Brain microvascular endothelial cell (primary cell): ENCODE measurements around the gene CHTF18.

Experiments used
- DNase-seq: peaks from one replicate; pipeline ENCODE4 v3.0.0-alpha.2; 2020
- H3K27ac ChIP-seq: fragments of 250-450 bp; sonication (Bioruptor Pico); 2 replicates; pipeline ENCODE4 v1.5.1; 2020; ENCODE audit warnings: mild to moderate bottlenecking, moderate library complexity
- H3K27me3 ChIP-seq: fragments of 250-450 bp; sonication (Bioruptor Pico); replicated peaks from 2 replicates; pipeline ENCODE4 v1.5.1; 2020; ENCODE audit warnings: mild to moderate bottlenecking
- H3K36me3 ChIP-seq: fragments of 250-450 bp; sonication (Bioruptor Pico); replicated peaks from 2 replicates; pipeline ENCODE4 v1.5.1; 2020; ENCODE audit warnings: mild to moderate bottlenecking
- H3K4me3 ChIP-seq: 2 replicates; pipeline ENCODE4 v1.5.1; 2011; ENCODE audit warnings: low read depth, mild to moderate bottlenecking, control low read depth, low read length, moderate library complexity
- CTCF ChIP-seq: IDR thresholded peaks from 2 replicates; pipeline ENCODE4 v1.5.1; 2011; ENCODE audit warnings: low read depth, mild to moderate bottlenecking, moderate library complexity, low read length, control low read depth, inconsistent platforms; ENCODE audit errors: missing control alignments
- in situ Hi-C: cut with HindIII; loops from 2 replicates; pipeline ENCODE4 v1.10.0; 2017; ENCODE audit warnings: low sequenced_read_pairs, low pct_ligation_motif_present

Gene CHTF18

GRCh38 chr16:839643-840408 lies 51.4 kb downstream of the CHTF18 start:
- H3K27ac ChIP-seq: no peak overlapping the region
- in situ Hi-C loops: loop anchor here (25.0 kb wide), 1 partner anchor 147 kb away; the partner anchor contains the start of gene SOX8
- no peaks in the 10 kb centered on the region for H3K27me3 ChIP-seq
- DNase-seq: no peak
- TF ChIP-seq CTCF: no peak
- H3K36me3 ChIP-seq: no peaks in the 10 kb centered on the region
- H3K4me3 ChIP-seq: no peak overlapping the region

DNA sequence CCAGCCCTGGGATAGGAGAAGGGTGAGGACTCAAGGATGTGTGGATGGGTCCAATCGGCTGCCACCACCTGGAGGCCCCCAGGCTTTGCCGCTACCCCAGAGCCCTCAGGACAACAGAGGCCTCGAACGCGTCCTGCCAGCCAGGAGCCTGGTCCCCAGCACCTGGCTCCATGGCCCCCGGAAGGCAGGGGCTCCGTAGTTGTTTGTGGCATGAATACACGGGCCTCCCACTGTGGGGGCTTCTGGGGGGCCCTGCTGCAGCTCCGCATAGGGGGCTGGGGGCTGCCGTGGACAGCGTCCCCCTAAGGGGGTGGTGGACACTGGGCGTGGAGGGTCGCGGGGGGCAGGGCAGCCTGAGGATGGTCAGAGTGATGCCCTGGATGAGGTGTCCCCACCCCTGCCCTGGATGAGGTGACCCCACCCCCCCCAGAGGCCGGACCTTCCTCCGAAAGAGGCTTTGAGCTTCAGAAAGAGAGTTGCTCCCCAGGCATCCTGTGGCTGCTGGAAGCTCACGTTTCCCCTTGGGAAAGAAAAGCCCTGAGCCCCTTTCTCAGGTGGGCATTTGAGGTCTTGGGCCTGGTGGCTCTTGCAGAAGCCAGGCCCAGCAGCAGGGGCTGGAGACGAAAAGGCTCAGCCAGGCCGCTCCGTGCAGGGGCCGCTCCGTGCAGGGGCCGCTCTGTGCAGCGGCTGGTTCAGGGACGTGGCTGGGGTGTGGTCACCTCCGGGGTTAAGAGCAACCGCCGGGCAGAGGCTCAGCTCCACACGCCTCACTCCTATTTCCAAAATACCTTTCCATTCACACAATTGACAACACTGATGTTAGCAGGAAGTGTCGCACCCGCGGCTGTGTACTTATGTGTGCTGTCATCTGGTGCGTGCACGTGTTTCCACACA lies 52.4 kb downstream of the CHTF18 start:
- TF ChIP-seq CTCF: no peak
- Histone ChIP-seq H3K36me3 (no peaks in the 10 kb centered on the region), H3K27ac (no peak overlapping the region), H3K4me3 (no peak overlapping the region), H3K27me3 (no peaks in the 10 kb centered on the region)
- in situ Hi-C loops: loop anchor here (25.0 kb wide), 1 partner anchor 146 kb away; the partner anchor contains the start of gene SOX8
- no peak for DNase-seq

GRCh38 chr16:841455-842060 lies 53.1 kb downstream of the CHTF18 start:
- DNase-seq: no peak
- Histone ChIP-seq H3K36me3 (no peaks in the 10 kb centered on the region), H3K4me3 (no peak overlapping the region), H3K27ac (no peak overlapping the region), H3K27me3 (no peaks in the 10 kb centered on the region)
- in situ Hi-C loops: loop anchor here (25.0 kb wide), 1 partner anchor 146 kb away; the partner anchor contains the start of gene SOX8
- TF ChIP-seq CTCF: no peak

GRCh38 chr16:842061-842476 lies 53.6 kb downstream of the CHTF18 start:
- Histone ChIP-seq H3K27ac (no peak overlapping the region), H3K27me3 (no peaks in the 10 kb centered on the region), H3K4me3 (no peak overlapping the region), H3K36me3 (no peaks in the 10 kb centered on the region)
- in situ Hi-C loops: loop anchor here (25.0 kb wide), 1 partner anchor 145 kb away; the partner anchor contains the start of gene SOX8
- DNase-seq: peak; percentile 35
- TF ChIP-seq CTCF: no peak

DNA sequence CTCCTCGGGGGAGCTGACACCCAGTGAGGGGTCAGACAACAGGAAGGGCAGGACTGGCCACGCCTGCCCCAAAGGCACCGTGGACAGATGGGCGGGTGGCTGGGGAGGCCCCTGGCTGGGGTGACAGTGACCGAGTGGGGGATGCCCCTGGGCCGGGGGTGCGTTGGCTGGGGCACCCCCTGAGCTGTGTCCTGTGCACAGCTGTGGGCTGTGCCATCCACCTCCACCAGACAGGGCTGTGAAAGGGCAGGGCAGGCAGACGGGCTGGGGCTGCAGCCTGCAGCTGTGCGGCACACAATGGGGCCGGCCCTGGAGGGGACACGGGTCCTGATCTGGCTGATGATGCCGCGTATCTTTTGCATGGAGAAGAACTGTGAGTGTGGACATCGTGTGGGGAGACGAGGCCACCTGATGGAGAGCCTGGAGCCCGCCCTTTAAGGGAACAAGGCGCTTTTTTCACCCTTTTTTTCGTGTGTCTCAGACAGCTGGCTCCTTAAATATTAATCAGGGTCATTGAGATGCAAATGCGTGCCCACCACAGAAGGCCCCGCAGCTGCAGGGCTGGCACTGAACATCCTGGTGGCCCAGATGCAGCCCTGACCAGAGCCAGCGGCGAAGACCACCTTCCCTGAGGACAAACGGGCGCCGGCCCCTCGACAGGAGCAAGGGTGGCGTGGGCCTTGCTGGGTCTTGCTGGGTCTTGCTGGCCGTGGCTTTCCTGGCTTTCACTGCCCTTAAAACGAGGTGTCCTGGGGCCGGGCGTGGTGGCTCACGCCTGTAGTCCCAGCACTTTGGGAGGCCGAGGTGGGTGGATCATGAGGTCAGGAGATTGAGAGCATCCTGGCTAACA lies 54.5 kb downstream of the CHTF18 start:
- Histone ChIP-seq H3K4me3 (no peak overlapping the region), H3K36me3 (no peaks in the 10 kb centered on the region), H3K27ac (no peak overlapping the region), H3K27me3 (no peaks in the 10 kb centered on the region)
- in situ Hi-C loops: loop anchor here (25.0 kb wide), 1 partner anchor 144 kb away; the partner anchor contains the start of gene SOX8
- no peak for DNase-seq
- no peak for TF ChIP-seq CTCF
